Ovary (tissue), 9 donors: Measurements from ENCODE around the gene DTYMK. TPM values are rescaled to one million over a fixed set of nuclear protein-coding genes. Genes with fewer than 3 reads are reported as not detected.

Experiments used
- DNase-seq, 5 donors: peaks; one replicate each; pipeline ENCODE4 v3.0.0-alpha.2; 2019 to 2020
- H3K27ac ChIP-seq, 2 donors: fragments of 200-600 bp; one replicate each; pipeline versions ENCODE4 v1.5.1 to v1.8.0; 2019 to 2022
- H3K27me3 ChIP-seq: fragments of 200-600 bp; one replicate; pipeline ENCODE4 v1.8.0; 2022
- H3K36me3 ChIP-seq: fragments of 200-600 bp; sonication (generic); one replicate; pipeline ENCODE4 v1.5.1; 2019
- H3K4me1 ChIP-seq: one replicate; pipeline ENCODE4 v1.8.1; 2013; ENCODE audit warnings: mild to moderate bottlenecking, moderate library complexity; ENCODE audit not compliant: insufficient read depth
- H3K4me3 ChIP-seq: fragments of 200-600 bp; sonication (generic); one replicate; pipeline ENCODE4 v1.5.1; 2017
- H3K9me3 ChIP-seq, 2 donors: fragments of 200-600 bp in 1 of 2; sonication (generic) in 1 of 2; one replicate each; pipeline versions ENCODE4 v1.5.1 to v1.8.1; 2013 to 2019; ENCODE audit warnings: mild to moderate bottlenecking in 1 of 2, moderate library complexity in 1 of 2
- EP300 ChIP-seq: sonication (generic); formaldehyde crosslinking; IDR thresholded peaks from one replicate; pipeline ENCODE4 v1.6.1; 2017; ENCODE audit warnings: antibody characterized with exemption
- POLR2A ChIP-seq: fragments of 450-650 bp; IDR thresholded peaks from one replicate; pipeline ENCODE4 v1.6.1; 2017; ENCODE audit warnings: antibody characterized with exemption, mild to moderate bottlenecking, moderate library complexity
- WGBS, 3 donors: extraction: QIAGEN DNeasy Blood & Tissue Kit in 1 of 3; methylation state at CpG; one replicate each; pipeline versions ENCODE4 v1.1.5 to v1.1.7; 2013 to 2017; 5-methylcytosine and 5-hydroxymethylcytosine counted together
- intact Hi-C, 4 donors: fragments of 100-400 bp; cut with DNase I; formaldehyde crosslinking; loops; one replicate each; pipeline versions ENCODE4 v1.11.0 to v1.15.1; 2022 to 2023
- polyA plus RNA-seq, 2 donors: library from polyadenylated mRNA; stranded (reverse); fragments of 200-250 nt in 1 of 2; fragments of 350-450 nt in 1 of 2; fragmentation: Illumina TruSeq in 1 of 2; extraction: RNeasy Lipid Tissue Mini Kit (QIAGEN cat#74804) in 1 of 2; gene quantifications; one replicate each; pipeline ENCODE4 v1.2.3, GENCODE V29; 2013 to 2014
- total RNA-seq, 7 donors: library from RNA; depleted of rRNA in 2 of 7; stranded (reverse); fragments of >200 nt in 2 of 7; fragmentation: NEBNext Ultra II Directional in 3 of 7; extraction: Animal tissue kit (Norgen Biotek cat#: 25700) in 3 of 7; gene quantifications; one replicate each; pipeline versions ENCODE4 v1.1.0 to v1.2.4, GENCODE V29; 2016 to 2023
- TF ChIP-seq, protein P1 (sequence below), 3 donors: fragments of 450-650 bp in 2 of 3; fragments of 200-600 bp in 1 of 3; IDR thresholded peaks; one replicate each; pipeline versions ENCODE4 v1.5.1 to v1.8.0; 2016 to 2022; ENCODE audit warnings: antibody characterized with exemption in 3 of 3, mild to moderate bottlenecking in 1 of 3
- donor health status: DM: no; HTN: no; CAD: no; lungs with moderate emphysema.
- donor health status: DM: no; HTN: no; CAD: no.
- donor health status: Bipolar disorder and iron deficiency.
- donor health status: DM: yes; HTN: yes; CAD: no.
- donor health status: DM: no; HTN: no; CAD: no.
- donor health status: DM: yes; HTN: yes; CAD: no.

The DTYMK gene
- total and polyA plus RNA-seq, 9 donors, result 3.7 to 17.9 (median 12.5) TPM

DNA sequence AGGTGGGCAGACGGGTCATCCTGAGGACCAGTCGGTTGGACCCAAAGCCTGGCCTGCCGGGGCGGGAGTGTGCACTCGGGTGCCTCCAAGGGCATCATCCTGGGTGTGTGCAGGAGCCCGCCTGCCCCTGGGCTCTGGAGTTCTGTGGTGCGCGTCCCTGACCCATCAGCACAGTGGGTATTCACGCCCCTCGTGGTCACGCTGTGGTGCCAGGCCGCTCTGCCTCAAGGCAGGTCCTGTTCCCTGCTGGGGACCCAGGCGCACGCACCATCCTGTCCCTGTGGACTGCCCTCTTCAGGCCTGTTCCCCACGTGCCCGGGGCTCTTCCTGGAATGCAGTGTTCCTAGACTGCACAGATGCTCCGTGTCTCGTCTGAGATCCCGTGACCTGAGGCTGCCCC is 33.5 kb upstream of the DTYMK start:
- Histone ChIP-seq H3K27ac (no peak overlapping the region), H3K27me3 (no peaks in the 10 kb centered on the region), H3K36me3 (no peaks in the 10 kb centered on the region), H3K4me1 (no peaks in the 10 kb centered on the region), H3K9me3 (peaks cover 0 to 8% of the 10 kb centered on the region in 2 donors), H3K4me3 (no peak overlapping the region)
- TF ChIP-seq POLR2A, result no peak
- no peak for TF ChIP-seq EP300
- TF ChIP-seq, protein P1, sequence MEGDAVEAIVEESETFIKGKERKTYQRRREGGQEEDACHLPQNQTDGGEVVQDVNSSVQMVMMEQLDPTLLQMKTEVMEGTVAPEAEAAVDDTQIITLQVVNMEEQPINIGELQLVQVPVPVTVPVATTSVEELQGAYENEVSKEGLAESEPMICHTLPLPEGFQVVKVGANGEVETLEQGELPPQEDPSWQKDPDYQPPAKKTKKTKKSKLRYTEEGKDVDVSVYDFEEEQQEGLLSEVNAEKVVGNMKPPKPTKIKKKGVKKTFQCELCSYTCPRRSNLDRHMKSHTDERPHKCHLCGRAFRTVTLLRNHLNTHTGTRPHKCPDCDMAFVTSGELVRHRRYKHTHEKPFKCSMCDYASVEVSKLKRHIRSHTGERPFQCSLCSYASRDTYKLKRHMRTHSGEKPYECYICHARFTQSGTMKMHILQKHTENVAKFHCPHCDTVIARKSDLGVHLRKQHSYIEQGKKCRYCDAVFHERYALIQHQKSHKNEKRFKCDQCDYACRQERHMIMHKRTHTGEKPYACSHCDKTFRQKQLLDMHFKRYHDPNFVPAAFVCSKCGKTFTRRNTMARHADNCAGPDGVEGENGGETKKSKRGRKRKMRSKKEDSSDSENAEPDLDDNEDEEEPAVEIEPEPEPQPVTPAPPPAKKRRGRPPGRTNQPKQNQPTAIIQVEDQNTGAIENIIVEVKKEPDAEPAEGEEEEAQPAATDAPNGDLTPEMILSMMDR (IDR thresholded peaks at IDR 0.05), result no peak
- DNase-seq, result no peak
- 91 to 96% (median 95%) methylated on average over 19 of the region's 19 CpGs for WGBS, 3 donors
- intact Hi-C loops, result no loop called here

DNA sequence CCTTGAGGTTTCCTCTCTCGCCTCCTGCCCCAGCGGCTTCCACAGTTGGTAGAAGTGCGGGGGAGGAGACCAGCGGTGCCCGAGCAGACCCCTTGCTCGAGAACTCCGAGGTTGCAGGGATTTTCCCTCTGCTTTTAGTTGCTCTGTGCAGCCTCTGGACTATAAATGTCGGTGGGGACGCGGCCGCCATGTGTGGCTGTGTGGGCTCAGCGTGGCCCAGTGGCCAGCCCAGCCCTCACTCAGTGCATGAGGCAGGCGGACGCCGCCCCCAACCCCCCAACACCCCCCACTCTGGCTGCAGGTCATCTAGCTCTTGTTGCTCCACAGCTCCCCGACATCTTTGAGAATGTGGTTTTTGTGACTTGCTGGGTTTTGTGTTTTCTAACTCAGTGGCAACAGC is 32.5 kb upstream of the DTYMK start:
- Histone ChIP-seq H3K27ac (no peak overlapping the region), H3K4me3 (no peak overlapping the region), H3K27me3 (no peaks in the 10 kb centered on the region), H3K36me3 (no peaks in the 10 kb centered on the region), H3K9me3 (peaks cover 0 to 8% of the 10 kb centered on the region in 2 donors), H3K4me1 (no peaks in the 10 kb centered on the region)
- WGBS, 3 donors, result 82 to 87% (median 83%) methylated on average over 16 of the region's 16 CpGs
- TF ChIP-seq, protein P1 (IDR thresholded peaks at IDR 0.05), result no peak
- no peak for TF ChIP-seq EP300
- no peak for TF ChIP-seq POLR2A
- intact Hi-C loops, result no loop called here
- no peak for DNase-seq

DNA sequence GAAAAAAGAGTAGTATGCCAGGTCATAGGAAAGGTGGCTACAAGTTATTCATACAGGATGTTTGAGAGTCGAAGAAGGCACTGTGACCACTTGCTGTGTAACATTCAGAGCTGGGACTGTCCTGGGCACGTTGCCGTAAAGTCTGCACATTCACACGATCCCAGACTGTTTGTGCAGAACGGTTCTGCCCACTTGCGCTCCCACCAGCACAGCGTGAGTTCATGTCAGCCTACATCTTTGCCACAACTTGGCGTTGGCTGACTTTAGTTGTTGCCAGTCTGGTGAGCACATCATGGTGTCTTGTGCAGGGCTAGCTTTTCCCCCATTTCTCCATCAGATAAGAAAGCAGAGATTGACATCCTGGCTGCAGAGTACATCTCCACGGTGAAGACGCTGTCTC is 22.3 kb upstream of the DTYMK start:
- intact Hi-C loops, result no loop called here
- WGBS, 3 donors, result 80 to 91% (median 89%) methylated on average over 10 of the region's 10 CpGs

DNA sequence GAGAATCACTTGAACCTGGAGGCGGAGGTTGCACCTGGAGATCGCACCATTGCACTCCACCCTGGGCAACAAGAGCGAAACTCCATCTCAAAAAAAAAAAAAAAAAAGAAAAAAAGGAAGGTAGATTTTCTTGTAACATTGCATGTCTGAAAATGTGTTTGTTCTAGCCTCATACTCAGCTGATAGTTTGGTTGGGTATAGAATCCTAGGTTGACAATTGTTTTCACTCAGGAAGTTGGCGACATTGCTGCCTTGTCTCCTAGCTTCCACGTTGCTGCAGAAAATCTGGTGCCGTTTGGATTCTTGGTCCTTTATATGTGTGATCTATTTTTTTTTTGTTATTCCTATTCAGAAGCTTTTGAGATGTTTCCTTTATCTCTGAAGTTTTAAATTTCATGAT is 19.9 kb upstream of the DTYMK start:
- WGBS, 3 donors, result 96 to 98% (median 97%) methylated on average over 6 of the region's 6 CpGs
- intact Hi-C loops, result no loop called here

More for the DNA sequence above, 22.3 kb upstream of the DTYMK start:
- no peak for DNase-seq
- no peaks in the 10 kb centered on the region for H3K36me3 ChIP-seq
- H3K27ac ChIP-seq, result no peak overlapping the region
- no peak overlapping the region for H3K4me3 ChIP-seq
- TF ChIP-seq POLR2A (no peak), EP300 (no peak)
- TF ChIP-seq, protein P1 (IDR thresholded peaks at IDR 0.05), result no peak
- peaks cover 0 to 4% of the 10 kb centered on the region in 2 donors for H3K9me3 ChIP-seq
- H3K4me1 ChIP-seq, result no peaks in the 10 kb centered on the region
- no peaks in the 10 kb centered on the region for H3K27me3 ChIP-seq

More for the DNA sequence above, 19.9 kb upstream of the DTYMK start:
- H3K4me1 ChIP-seq, result peaks cover 3% of the 10 kb centered on the region
- no peak overlapping the region for H3K4me3 ChIP-seq
- H3K27me3 ChIP-seq, result no peaks in the 10 kb centered on the region
- no peaks in the 10 kb centered on the region for H3K36me3 ChIP-seq
- no peak overlapping the region for H3K27ac ChIP-seq
- H3K9me3 ChIP-seq, result peaks cover 0 to 4% of the 10 kb centered on the region in 2 donors
- no peak for DNase-seq
- TF ChIP-seq POLR2A, result no peak
- TF ChIP-seq, protein P1 (IDR thresholded peaks at IDR 0.05), result no peak
- TF ChIP-seq EP300, result no peak
